HS-5 (cell line): ENCODE results near the gene IGFBP5.
A peak's percentile ranks its signal among the peaks of the same experiment; 100 is the strongest.

Experiments used
- DNase-seq: peaks from one replicate; pipeline ENCODE4 v3.0.0-alpha.2; 2012; ENCODE audit warnings: low read depth

Gene IGFBP5

GRCh38 chr2:216665242-216665641 lies 30.1 kb downstream of the IGFBP5 start:
- DNase-seq, result no peak

GRCh38 chr2:216664593-216665034 lies 30.7 kb downstream of the IGFBP5 start:
- peak; percentile 16 for DNase-seq

DNA sequence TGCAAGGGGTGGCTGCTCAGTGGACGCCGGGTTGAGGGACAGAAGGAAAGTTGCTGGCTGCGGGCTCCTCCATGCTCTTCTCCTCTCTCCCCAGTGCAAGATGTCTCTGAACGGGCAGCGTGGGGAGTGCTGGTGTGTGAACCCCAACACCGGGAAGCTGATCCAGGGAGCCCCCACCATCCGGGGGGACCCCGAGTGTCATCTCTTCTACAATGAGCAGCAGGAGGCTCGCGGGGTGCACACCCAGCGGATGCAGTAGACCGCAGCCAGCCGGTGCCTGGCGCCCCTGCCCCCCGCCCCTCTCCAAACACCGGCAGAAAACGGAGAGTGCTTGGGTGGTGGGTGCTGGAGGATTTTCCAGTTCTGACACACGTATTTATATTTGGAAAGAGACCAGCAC lies 31.5 kb downstream of the IGFBP5 start:
- no peak for DNase-seq

- no peak for DNase-seq
Observed at GRCh38 chr2:216663106-216663505, 32.2 kb downstream of the IGFBP5 start.

- DNase-seq, result no peak
Observed at GRCh38 chr2:216661639-216662375, 33.5 kb downstream of the IGFBP5 start.

- no peak for DNase-seq
Observed at GRCh38 chr2:216661051-216661450, 34.3 kb downstream of the IGFBP5 start.

GRCh38 chr2:216660496-216660895 lies 34.9 kb downstream of the IGFBP5 start:
- no peak for DNase-seq

GRCh38 chr2:216659276-216659675 lies 36.1 kb downstream of the IGFBP5 start:
- no peak for DNase-seq

- no peak for DNase-seq
Observed at GRCh38 chr2:216658757-216659156, 36.6 kb downstream of the IGFBP5 start.

GRCh38 chr2:216657980-216658379 lies 37.4 kb downstream of the IGFBP5 start:
- no peak for DNase-seq

DNA sequence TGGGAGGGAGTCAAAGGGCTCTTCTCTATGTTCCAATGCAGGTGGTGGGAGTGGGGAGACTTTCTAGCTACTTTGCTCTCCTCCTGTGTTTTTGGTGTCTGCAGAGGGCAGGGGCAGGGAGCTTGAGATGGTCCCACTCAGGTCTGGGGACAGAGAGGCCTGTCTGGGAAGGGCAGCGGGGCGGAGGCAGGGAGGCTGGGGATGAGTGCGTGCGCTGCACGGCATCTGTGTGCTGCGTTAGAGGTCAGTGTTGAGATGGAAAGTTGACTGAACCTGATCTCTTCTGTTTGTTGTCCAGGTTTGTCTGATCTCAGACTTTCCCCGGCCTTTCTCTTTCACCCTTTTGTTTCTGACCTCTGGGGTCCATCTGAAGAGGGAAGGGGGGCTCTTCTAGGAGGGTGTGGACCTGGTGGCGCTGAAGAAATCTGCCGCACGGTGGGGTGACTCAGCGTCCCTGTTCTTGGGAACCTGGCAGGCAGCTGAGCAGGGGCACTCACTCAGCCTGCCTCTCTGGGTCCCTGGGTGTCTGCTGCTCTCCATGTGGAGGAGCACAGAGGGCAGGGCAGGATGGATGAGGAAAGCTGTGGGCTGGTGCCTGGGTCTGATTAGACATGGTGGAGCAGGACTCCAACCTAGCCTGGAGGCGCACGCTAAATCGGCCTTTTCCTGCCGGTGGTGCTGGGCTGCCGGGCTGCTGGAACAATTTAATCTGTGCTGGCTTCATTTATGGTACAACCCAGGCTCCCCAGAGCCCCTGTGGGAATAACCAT lies 38.1 kb downstream of the IGFBP5 start:
- no peak for DNase-seq

DNA sequence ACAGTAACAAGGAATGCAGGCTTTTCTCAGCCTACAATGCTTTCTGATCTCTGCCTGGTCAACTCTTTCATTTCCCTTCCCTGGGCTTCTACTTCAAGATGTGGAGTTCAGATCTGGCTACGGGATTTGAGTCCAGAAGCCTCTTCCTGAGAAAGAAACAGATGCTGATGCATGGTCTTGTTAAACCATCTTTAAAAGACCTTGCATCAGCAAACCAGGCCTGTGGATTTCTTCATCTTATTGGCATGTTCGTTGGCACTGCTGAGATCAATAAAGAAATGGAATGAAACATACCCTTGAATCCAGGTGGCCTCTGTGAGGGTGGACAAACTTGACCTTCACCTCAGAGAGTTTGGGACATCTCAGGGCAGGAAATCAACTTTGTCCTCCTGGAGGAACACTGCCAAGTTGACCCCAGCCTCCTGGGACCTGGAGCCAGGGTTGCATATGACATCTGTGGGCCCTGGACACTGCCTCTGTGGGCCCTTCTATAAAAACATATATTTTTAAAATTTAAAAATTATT lies 40.8 kb downstream of the IGFBP5 start:
- no peak for DNase-seq

GRCh38 chr2:216653931-216654365 lies 41.4 kb downstream of the IGFBP5 start:
- no peak for DNase-seq

- DNase-seq, result no peak
Observed at GRCh38 chr2:216653093-216653799, 42.1 kb downstream of the IGFBP5 start.

- no peak for DNase-seq
Observed at GRCh38 chr2:216652566-216652965, 42.8 kb downstream of the IGFBP5 start.

- no peak for DNase-seq
Observed at GRCh38 chr2:216651351-216651881, 43.9 kb downstream of the IGFBP5 start.

- DNase-seq, result no peak
Observed at GRCh38 chr2:216650626-216651257, 44.6 kb downstream of the IGFBP5 start.

DNA sequence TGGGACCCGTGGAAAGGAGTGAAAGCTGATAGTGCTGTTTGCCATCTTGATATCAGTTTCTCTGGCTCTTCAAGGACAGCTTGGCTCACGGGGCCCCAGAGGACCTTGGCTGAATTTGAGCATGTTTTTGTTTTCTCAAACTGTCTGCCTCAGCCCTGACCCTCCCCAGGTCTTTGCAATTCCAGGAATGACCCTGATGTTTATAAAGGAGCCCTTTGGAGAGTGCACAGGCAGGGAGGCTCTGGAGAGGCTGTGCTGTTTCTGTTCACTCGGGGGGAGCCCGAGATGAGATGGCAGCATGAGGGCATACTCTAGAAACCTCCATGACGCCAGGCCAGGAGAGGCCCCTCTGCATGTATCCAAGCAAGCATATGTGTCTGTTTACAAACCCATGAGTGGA lies 45.8 kb downstream of the IGFBP5 start:
- DNase-seq, result no peak

DNA sequence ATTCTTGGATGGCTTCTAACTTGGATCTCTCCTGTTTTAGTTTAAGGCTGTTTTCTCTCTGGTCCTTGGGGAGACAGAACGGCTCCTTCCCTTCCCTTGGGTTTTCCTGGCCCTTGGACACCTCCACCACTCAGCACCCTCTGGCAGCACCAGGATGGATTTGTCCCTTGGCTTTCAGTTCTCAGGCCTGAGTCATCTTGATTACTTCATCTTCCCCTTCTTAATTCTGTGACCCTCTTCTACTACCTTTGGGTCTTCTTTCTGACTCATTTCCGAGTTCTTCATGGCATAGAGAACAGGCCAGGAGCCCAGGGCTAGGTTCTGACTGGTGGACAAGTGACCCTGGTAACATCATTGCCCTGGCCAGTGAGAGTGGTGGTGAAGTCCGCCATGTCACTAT lies 47.2 kb downstream of the IGFBP5 start:
- DNase-seq, result no peak

GRCh38 chr2:216646116-216646515 lies 49.2 kb downstream of the IGFBP5 start:
- DNase-seq, result no peak

- DNase-seq, result no peak
Observed at GRCh38 chr2:216645636-216645950, 49.8 kb downstream of the IGFBP5 start.
